ENCODE data around the gene MTF1.
"Not testable (repeated sequence)": the region's sequence is repeated elsewhere in the genome, so short reads cannot be mapped to it uniquely, and the experiment has no call there.

- not testable (repeated sequence) for TF ChIP-seq CTCF (IDR thresholded peaks at IDR 0.05); POLR2A (IDR thresholded peaks at IDR 0.05; ENCODE audit: low read depth); POLR2AphosphoS5 (IDR thresholded peaks at IDR 0.05)
Measured at GRCh38 chr1:37903921-37904320, 44.5 kb upstream of the MTF1 start.

All from esophagus muscularis mucosa (tissue), 3 donors.